ENCODE results near the gene RUNX2. TPM values are rescaled to one million over a fixed set of nuclear protein-coding genes. Genes with fewer than 3 reads are reported as not detected.

RUNX2 gene
- total RNA-seq, 1 donor from 2014 or later, result 3.7 TPM

DNA sequence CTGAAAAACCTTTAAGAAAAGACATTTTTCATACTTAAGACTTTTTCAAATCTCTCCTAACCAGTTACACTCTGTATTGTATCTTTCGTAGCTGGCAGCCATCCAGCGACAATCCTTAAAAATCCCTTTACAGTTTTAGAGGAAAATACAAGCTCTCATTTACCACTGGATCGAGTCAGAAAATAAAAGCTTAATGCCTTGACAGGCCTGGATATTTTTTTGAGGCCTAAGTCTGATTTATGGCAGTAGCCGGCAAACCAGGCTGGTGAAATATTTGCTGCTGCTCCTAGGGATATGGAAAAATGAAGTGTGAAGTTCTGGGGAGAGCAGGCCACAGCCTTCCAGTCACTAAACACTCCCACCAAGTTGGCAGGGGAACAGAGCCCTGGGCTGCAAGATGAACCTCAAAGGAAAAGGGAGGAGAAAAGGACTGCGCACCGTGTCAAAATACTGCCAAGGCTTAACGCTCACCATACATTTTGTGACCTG lies 262.6 kb downstream of the RUNX2 start:
- Histone ChIP-seq H3K9me3 (no peaks in the 10 kb centered on the region), H3K36me3 (no peaks in the 10 kb centered on the region), H3K27me3 (ENCODE audit: low read depth) (no peaks in the 10 kb centered on the region), H3K4me1 (no peaks in the 10 kb centered on the region), H3K4me3 (no peak overlapping the region), H3K27ac (no peak overlapping the region)
- intact Hi-C loops (cut with DNase I), result no loop called here
- TF ChIP-seq, protein P1, sequence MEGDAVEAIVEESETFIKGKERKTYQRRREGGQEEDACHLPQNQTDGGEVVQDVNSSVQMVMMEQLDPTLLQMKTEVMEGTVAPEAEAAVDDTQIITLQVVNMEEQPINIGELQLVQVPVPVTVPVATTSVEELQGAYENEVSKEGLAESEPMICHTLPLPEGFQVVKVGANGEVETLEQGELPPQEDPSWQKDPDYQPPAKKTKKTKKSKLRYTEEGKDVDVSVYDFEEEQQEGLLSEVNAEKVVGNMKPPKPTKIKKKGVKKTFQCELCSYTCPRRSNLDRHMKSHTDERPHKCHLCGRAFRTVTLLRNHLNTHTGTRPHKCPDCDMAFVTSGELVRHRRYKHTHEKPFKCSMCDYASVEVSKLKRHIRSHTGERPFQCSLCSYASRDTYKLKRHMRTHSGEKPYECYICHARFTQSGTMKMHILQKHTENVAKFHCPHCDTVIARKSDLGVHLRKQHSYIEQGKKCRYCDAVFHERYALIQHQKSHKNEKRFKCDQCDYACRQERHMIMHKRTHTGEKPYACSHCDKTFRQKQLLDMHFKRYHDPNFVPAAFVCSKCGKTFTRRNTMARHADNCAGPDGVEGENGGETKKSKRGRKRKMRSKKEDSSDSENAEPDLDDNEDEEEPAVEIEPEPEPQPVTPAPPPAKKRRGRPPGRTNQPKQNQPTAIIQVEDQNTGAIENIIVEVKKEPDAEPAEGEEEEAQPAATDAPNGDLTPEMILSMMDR (IDR thresholded peaks at IDR 0.05), result no peak
- ATAC-seq (no peak), DNase-seq (no peak)

DNA sequence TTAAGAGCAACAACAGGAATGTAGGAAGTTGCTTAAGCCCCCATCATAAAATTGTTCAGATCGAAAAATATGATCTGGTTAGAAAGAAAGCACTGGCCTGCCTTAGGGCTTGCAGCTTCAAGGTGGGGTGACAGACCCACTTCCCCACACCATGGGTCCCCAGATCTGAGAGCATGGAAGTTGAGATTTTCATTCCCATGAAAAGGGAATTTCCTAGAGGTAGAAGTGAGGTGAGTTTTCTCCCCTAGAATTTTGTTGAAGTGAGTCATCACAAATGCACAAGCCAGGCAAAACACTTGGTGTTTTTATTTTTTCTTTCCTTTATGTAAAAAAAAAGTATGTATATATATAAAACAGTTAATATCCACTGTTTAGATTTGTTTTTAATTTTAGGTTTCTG lies 263.2 kb downstream of the RUNX2 start:
- Histone ChIP-seq H3K27ac (no peak overlapping the region), H3K36me3 (no peaks in the 10 kb centered on the region), H3K27me3 (ENCODE audit: low read depth) (no peaks in the 10 kb centered on the region), H3K9me3 (no peaks in the 10 kb centered on the region), H3K4me3 (no peak overlapping the region), H3K4me1 (no peaks in the 10 kb centered on the region)
- intact Hi-C loops (cut with DNase I), result no loop called here
- ATAC-seq, result no peak
- TF ChIP-seq, protein P1 (IDR thresholded peaks at IDR 0.05), result no peak
- DNase-seq, result no peak

DNA sequence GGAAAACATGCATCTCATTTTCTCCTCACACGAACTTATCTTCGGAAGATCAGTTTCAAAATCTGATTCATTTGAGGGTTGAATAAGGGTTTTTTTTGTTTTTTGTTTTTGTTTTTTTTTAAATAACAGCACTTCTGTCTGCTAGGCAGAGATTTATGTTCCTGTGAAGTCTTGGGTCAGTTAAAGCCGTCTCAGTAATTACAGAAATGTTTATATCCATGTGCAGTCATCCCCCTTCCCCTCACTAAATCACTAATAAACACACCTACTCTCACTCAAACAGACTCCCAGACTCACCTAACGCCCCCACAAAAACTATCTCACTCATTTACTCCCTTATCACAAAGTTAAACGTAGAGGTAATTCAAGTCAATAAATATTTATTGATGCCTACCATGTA lies 263.8 kb downstream of the RUNX2 start:
- TF ChIP-seq, protein P1 (IDR thresholded peaks at IDR 0.05), result no peak
- no peak overlapping the region for H3K27ac ChIP-seq
- intact Hi-C loops (cut with DNase I), result no loop called here
- no peak overlapping the region for H3K4me3 ChIP-seq
- H3K36me3 ChIP-seq, result no peaks in the 10 kb centered on the region
- no peaks in the 10 kb centered on the region for H3K27me3 ChIP-seq (ENCODE audit: low read depth)
- no peak for ATAC-seq
- no peak for DNase-seq
- H3K9me3 ChIP-seq, result no peaks in the 10 kb centered on the region
- H3K4me1 ChIP-seq, result no peaks in the 10 kb centered on the region

DNA sequence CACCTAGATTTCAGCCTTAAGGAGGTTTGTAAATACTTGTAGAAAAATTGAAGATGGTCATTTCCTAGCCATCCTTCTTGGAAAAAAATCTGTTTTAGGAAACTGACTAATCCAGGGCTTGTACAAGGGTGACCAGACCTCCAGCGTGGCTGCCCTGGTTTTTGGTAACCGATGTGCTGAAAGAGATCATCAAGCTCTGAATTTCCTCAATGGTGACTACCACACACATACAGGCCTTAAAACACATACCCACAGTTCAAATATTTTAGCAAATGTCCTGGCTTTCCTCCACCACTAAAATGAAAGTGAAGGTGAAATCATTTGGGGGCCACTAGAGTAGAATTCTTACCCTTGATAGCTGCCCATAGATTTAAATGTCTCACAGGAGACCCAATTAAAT lies 264.9 kb downstream of the RUNX2 start:
- no peak overlapping the region for H3K27ac ChIP-seq
- H3K36me3 ChIP-seq, result no peaks in the 10 kb centered on the region
- DNase-seq, result no peak
- TF ChIP-seq, protein P1 (IDR thresholded peaks at IDR 0.05), result no peak
- no peaks in the 10 kb centered on the region for H3K9me3 ChIP-seq
- no peaks in the 10 kb centered on the region for H3K4me1 ChIP-seq
- intact Hi-C loops (cut with DNase I), result no loop called here
- H3K27me3 ChIP-seq (ENCODE audit: low read depth), result no peaks in the 10 kb centered on the region
- no peak overlapping the region for H3K4me3 ChIP-seq
- ATAC-seq, result no peak

DNA sequence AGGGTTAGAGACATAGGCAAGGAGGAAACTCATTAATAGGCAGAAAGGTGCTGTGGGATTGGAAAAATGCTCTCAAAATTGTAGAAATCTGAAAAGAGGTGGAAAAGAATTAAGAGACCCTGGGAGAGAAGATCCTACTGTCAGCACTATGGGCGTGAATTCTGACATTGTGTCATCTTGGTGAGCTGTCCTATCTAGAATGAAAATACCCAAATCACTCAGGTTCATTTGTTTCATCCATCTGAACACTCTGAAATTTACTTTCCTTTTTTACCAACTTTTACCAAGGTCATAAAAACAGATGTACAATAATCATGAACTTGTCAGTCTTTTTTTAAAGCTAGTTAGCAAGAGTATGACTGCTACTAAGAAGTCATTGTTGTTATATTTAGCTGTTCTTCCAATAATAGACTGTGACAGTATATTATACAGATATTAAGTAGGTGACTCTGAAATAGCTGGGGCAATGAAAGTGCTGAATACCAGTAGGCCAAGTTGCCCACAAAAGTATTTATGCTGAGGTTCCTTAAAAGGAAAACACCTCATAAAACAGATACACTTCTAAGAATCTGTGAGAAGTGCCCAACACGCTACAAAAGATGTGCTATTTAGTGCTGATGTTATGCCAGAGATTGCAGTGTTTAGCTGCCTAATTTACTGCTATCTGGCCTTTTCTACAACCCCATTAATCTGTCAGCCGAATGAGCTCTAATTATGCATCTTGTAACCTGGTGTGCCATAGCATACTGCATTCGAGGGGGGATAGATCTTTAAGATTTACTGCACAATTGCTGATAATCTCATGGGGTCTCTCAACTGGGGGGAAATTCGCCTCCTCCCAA lies 267.1 kb downstream of the RUNX2 start:
- ATAC-seq, result no peak
- Histone ChIP-seq H3K36me3 (no peaks in the 10 kb centered on the region), H3K27ac (no peak overlapping the region), H3K27me3 (ENCODE audit: low read depth) (no peaks in the 10 kb centered on the region), H3K4me1 (no peaks in the 10 kb centered on the region), H3K9me3 (no peaks in the 10 kb centered on the region), H3K4me3 (no peak overlapping the region)
- TF ChIP-seq, protein P1 (IDR thresholded peaks at IDR 0.05), result no peak
- no peak for DNase-seq
- intact Hi-C loops (cut with DNase I), result no loop called here

All from lower lobe of right lung (tissue), 2 donors.